Thyroid gland (tissue), 4 donors: Measurements from ENCODE around the gene TRANK1.

Experiments used
- POLR2A ChIP-seq, 2 donors: fragments of 450-650 bp; IDR thresholded peaks; one replicate each; pipeline ENCODE4 v1.6.1; 2017; ENCODE audit warnings: antibody characterized with exemption in 2 of 2, mild to moderate bottlenecking in 2 of 2, moderate library complexity in 1 of 2
- TF ChIP-seq, protein P1 (sequence below), 6 experiments: fragments of 200-600 bp in 3 of 6; fragments of 450-650 bp in 3 of 6; sonication (generic) in 3 of 6; IDR thresholded peaks; one replicate each; pipeline ENCODE4 v1.5.1; 2016 to 2019; ENCODE audit warnings: antibody characterized with exemption in 6 of 6, mild to moderate bottlenecking in 2 of 6, inconsistent platforms in 1 of 6, moderate library complexity in 1 of 6

DNA sequence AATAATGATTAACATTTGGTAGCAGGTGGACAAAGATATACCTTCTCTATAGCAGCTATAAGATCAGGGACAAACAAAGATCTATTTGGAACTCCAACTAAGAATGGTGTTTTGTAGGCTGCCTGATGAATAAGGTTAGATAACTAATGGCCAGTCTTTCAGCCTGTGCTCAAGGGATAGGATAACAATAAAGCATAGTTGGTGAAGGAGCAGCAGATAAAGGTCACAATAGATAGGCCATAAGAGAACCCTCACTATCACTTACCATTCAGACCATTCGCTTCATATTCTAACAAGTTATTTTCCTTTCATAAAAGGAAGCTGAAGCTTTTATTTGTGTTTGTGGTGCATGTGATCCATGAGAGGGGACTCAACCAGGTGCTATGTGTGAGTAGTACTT, 28.3 kb upstream of the TRANK1 start:
- no peak for TF ChIP-seq POLR2A (IDR thresholded peaks at IDR 0.05)
- TF ChIP-seq, protein P1, sequence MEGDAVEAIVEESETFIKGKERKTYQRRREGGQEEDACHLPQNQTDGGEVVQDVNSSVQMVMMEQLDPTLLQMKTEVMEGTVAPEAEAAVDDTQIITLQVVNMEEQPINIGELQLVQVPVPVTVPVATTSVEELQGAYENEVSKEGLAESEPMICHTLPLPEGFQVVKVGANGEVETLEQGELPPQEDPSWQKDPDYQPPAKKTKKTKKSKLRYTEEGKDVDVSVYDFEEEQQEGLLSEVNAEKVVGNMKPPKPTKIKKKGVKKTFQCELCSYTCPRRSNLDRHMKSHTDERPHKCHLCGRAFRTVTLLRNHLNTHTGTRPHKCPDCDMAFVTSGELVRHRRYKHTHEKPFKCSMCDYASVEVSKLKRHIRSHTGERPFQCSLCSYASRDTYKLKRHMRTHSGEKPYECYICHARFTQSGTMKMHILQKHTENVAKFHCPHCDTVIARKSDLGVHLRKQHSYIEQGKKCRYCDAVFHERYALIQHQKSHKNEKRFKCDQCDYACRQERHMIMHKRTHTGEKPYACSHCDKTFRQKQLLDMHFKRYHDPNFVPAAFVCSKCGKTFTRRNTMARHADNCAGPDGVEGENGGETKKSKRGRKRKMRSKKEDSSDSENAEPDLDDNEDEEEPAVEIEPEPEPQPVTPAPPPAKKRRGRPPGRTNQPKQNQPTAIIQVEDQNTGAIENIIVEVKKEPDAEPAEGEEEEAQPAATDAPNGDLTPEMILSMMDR (IDR thresholded peaks at IDR 0.05), result no peak
